HL-60 (cell line): Measurements from ENCODE around the gene LAP3.

ENCODE experiments used
- DNase-seq, 2 experiments: peaks; one replicate each; pipeline ENCODE4 v3.0.0-alpha.2; 2010 to 2020; ENCODE audit warnings: low read depth in 1 of 2, low spot score in 1 of 2
- H3K27ac ChIP-seq: fragments of 250-450 bp; sonication (Bioruptor Pico); replicated peaks from 2 replicates; pipeline ENCODE4 v1.5.1; 2020; ENCODE audit warnings: mild to moderate bottlenecking, moderate library complexity
- H3K27me3 ChIP-seq: fragments of 250-450 bp; sonication (Bioruptor Pico); 2 replicates; pipeline ENCODE4 v1.5.1; 2021; ENCODE audit warnings: mild to moderate bottlenecking, moderate library complexity; ENCODE audit not compliant: insufficient read depth, poor library complexity, severe bottlenecking
- H3K4me3 ChIP-seq: replicated peaks from 2 replicates; pipeline ENCODE4 v1.5.1; 2011; ENCODE audit warnings: mild to moderate bottlenecking, control low read depth, low read length; ENCODE audit not compliant: insufficient read depth
- CTCF ChIP-seq: IDR thresholded peaks from one replicate; pipeline ENCODE4 v1.5.1; 2011; ENCODE audit warnings: low read length, control low read depth, inconsistent platforms; ENCODE audit not compliant: insufficient read depth
- GABPA ChIP-seq: IDR thresholded peaks from 2 replicates; pipeline ENCODE4 v1.6.1; 2012; ENCODE audit warnings: low read depth
- POLR2AphosphoS5 ChIP-seq: IDR thresholded peaks from 2 replicates; pipeline ENCODE4 v1.6.1; 2012; ENCODE audit warnings: low read depth
- REST ChIP-seq: IDR thresholded peaks from 2 replicates; pipeline ENCODE4 v1.6.1; 2012; ENCODE audit warnings: low read depth; ENCODE audit not compliant: insufficient replicate concordance
- SPI1 ChIP-seq: IDR thresholded peaks from 2 replicates; pipeline ENCODE4 v1.6.1; 2012; ENCODE audit warnings: low read depth, mild to moderate bottlenecking, borderline replicate concordance

Gene LAP3

GRCh38 chr4:17654701-17655100 is 77.7 kb downstream of the LAP3 start:
- no peak for DNase-seq
- Histone ChIP-seq H3K4me3 (no peak overlapping the region), H3K27ac (no peak overlapping the region), H3K27me3 (no peaks in the 10 kb centered on the region)
- TF ChIP-seq POLR2AphosphoS5 (no peak), REST (no peak), CTCF (no peak), GABPA (no peak), SPI1 (no peak)

GRCh38 chr4:17657090-17657489 is 80.1 kb downstream of the LAP3 start:
- TF ChIP-seq POLR2AphosphoS5 (no peak), REST (no peak), SPI1 (no peak), GABPA (no peak)
- H3K27ac ChIP-seq: no peak overlapping the region
- H3K4me3 ChIP-seq: no peak overlapping the region
- no peak for DNase-seq
- no peaks in the 10 kb centered on the region for H3K27me3 ChIP-seq
